Right ventricle myocardium superior (tissue), 1 donor: ENCODE data around the gene P3H2. TPM values are rescaled to one million over a fixed set of nuclear protein-coding genes. Genes with fewer than 3 reads are reported as not detected.
A peak's percentile ranks its signal among the peaks of the same experiment; 100 is the strongest.

Source experiments
- ATAC-seq: fragments of 200-7000 bp; cut with Tn5 transposase; one replicate; pipeline ENCODE4 v1.9.1; 2020; ENCODE audit warnings: mild to moderate bottlenecking; ENCODE audit not compliant: poor library complexity
- DNase-seq: peaks from one replicate; pipeline ENCODE4 v3.0.0-alpha.2; 2020
- intact Hi-C: fragments of 100-400 bp; cut with DNase I; formaldehyde crosslinking; loops from one replicate; pipeline ENCODE4 v1.11.2; 2022
- total RNA-seq: library from RNA; stranded (reverse); fragmentation: NEBNext Ultra II Directional; extraction: Animal tissue kit (Norgen Biotek cat#: 25700); gene quantifications from one replicate; pipeline ENCODE4 v1.2.1, GENCODE V29; 2021
- donor health status: DM: no; HTN: yes; CAD: no; lungs with severe emphysema.

P3H2 gene
- total RNA-seq, 1 donor from 2014 or later = 1.3 TPM

- ATAC-seq = no peak
- intact Hi-C loops = no loop called here
- DNase-seq = no peak
Measured at GRCh38 chr3:190064659-190065058, 56.0 kb downstream of the P3H2 start.

DNA sequence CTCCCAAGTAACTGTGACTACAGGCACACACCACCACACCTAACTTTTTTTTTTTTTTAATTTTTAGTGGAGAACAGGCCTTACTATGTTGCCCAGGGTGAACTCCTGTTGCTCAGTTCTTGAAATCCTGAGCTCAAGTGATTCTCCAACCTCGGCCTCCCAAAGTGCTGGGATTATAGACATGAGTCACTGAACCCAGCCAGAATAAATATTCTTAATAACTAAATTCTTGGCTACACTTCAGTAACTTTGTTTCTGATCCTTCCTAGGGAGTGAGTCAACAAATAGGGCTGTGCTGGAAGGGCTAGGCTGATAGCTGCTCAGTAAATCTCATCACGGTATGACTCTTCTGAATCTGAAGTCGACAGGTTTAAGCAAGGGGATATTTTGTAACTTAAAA lies 56.6 kb downstream of the P3H2 start:
- ATAC-seq (no peak), DNase-seq (no peak)
- intact Hi-C loops = no loop called here

GRCh38 chr3:190063490-190063889 lies 57.2 kb downstream of the P3H2 start:
- ATAC-seq = no peak
- intact Hi-C loops = no loop called here
- DNase-seq = no peak

DNA sequence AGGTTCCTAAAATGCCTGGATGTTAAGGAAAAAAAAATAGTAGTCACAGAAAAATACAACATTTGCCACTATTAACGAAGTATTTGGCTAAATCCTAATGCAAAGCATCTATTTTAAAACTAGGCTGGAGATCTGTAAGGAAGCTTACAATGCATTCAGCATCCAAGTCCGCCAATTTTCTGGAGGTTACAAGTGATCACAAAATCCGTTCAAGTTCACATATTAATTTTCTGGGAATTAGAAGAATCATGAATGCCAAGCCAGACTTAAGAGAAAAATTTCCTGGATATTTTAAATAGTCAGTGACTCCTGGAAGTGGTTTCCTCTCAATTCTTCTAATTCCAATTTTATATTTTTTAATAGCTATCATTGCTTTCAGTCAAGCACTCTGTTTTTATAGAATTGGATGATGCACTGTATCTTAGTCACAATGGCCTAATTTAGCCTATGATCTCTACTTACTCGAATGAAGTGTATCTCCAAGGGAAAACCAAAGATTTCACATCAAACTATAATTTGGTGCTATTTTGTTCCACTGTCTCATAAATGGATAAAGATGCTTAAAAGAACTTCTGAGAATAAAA lies 60.4 kb downstream of the P3H2 start:
- no peak for ATAC-seq
- no peak for DNase-seq
- intact Hi-C loops = no loop called here

DNA sequence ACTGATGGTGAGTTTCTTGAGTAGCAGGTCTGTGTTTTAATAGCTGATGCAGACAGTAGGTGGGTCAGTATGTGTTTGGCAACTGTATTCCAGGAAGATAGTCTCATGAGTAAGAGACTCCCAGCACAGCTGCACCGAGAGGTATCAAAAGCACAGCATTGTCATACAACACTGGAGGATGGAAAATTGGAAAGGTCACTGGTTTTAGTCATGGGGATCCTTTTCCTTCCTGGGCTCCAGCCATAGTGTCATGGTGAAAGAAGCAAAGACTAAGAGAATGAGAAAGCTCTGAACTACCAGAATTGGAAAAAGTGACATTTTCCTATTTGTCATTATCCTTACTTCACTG lies 61.5 kb downstream of the P3H2 start:
- DNase-seq (no peak), ATAC-seq (no peak)
- intact Hi-C loops = no loop called here

- no peak for ATAC-seq
- intact Hi-C loops = no loop called here
- no peak for DNase-seq
Measured at GRCh38 chr3:190058521-190059241, 62.0 kb downstream of the P3H2 start.

- intact Hi-C loops = no loop called here
- no peak for ATAC-seq
Measured at GRCh38 chr3:190056742-190057141, 64.0 kb downstream of the P3H2 start.

GRCh38 chr3:190055773-190056172 lies 64.9 kb downstream of the P3H2 start:
- intact Hi-C loops = no loop called here
- ATAC-seq (no peak), DNase-seq (no peak)

More at GRCh38 chr3:190056742-190057141, 64.0 kb downstream of the P3H2 start:
- no peak for DNase-seq

DNA sequence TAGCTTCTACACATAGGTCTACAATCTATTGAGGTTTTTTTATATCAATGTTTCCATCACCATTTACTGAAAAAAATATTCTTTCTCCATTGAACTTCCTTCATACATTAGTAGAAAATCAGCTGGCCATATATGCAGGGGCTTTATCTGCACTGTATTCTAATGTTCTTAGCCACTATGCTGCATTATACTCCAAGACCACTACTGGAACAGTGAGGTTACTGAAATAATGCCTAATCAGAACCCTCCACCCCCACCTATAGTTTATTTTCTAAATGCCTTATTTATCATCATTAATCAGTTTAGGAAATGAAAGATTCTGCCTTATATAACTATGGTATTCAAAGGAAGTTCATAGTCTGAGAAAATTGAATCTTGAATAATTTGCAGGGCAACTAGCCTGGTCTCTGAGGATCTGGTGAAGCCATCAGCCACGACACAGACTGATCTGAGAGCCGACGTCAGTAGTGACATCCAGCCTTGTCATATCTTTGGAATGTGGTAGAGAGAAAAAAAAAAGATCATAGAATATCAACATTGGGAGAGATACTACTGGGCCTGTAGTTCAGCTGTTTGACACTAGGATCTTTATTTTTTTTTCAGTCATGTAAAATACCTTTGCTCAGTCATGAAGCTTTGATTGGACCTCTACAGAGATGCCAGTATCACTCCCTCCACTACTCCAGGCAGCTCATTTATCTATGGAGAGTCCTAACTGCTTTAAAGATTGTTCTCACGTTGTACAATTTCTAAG lies 66.6 kb downstream of the P3H2 start:
- ATAC-seq = no peak
- DNase-seq = no peak
- intact Hi-C loops = no loop called here

GRCh38 chr3:190051641-190052040 lies 69.1 kb downstream of the P3H2 start:
- intact Hi-C loops = no loop called here
- DNase-seq (no peak), ATAC-seq (no peak)

DNA sequence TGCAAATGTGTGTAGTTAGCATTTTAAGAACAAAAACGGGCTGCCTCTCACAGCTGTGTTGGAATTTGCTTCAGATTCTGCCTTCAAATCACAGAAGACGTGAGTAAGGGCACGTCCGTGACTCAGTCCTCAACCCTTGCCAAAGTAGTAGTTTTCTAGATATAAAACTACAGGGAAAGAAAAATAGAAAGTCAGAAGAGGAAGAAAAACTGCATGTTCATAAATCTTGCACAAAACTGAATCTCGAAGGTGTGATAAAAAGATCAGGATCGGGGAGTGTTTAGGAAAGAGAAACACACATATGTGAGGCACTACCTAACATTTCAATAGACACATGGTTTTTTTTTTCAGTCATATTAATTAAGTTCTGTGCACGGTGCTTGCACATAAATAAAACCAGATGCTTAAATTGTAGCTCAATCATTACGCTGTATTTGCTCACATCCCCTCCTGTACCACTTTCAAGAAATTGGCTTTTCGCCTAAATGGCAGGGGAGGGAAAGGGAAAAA lies 71.7 kb downstream of the P3H2 start:
- ATAC-seq (no peak), DNase-seq (no peak)
- intact Hi-C loops = no loop called here

- ATAC-seq (no peak), DNase-seq (no peak)
- intact Hi-C loops = no loop called here
Measured at GRCh38 chr3:190044974-190045373, 75.7 kb downstream of the P3H2 start.

DNA sequence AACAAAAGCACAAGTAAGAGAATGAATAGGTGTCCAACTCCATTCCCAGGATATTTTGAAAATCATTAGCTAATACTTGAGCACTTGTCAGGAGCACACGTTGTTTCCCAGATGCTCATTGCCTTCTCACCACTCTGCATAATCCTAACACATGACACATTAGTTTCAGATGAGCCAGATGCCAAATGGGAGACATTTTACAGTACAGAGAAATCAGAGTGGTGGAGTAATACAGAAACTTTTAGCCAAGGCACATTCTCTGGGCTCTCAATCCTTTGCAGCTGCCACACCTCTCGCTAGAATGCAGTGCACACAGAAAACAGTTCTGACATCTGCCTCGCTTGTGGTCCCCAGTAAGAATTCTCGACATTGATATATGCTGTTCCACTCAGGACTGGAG lies 76.6 kb downstream of the P3H2 start:
- ATAC-seq (no peak), DNase-seq (no peak)
- intact Hi-C loops = no loop called here

DNA sequence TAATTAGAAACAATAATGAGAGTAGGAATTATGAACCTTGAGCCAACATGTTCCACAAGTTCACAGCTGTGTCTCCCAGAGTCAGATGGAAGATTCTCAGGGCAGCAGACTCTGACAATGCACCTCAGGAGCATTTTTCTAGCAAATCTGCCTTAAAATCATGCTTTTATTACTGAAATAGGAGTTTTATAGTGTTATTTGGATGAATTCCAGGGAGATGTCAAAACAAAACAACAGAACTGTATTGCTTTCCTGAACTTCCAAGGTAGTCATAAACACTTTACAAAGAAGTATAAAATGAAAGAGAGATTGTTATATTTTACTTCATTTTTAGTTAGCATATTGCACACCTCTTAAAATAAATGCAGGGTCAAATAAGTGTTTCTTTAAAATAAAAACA lies 77.0 kb downstream of the P3H2 start:
- ATAC-seq (no peak), DNase-seq (no peak)
- intact Hi-C loops = no loop called here

DNA sequence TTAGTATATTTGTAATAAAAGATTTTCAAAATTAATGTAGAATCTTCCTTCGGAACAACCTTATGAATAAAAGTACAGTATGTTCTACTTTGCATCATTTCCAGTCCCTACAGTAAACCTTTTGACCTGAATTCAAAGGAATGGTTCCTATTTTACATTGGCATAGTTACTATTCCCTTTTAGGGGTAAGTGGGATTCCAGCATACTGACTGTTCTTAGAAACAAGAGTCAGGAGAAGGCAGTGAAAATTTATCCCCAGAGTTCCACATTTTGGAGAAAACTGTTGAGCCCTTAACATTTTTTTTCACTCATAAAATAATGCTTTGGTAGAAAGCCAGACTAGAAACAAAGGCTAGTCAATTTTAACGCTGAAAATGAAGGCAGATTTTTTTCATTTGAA lies 78.1 kb downstream of the P3H2 start:
- intact Hi-C loops = no loop called here

GRCh38 chr3:190041333-190042041 lies 79.2 kb downstream of the P3H2 start:
- ATAC-seq (no peak), DNase-seq (no peak)
- intact Hi-C loops = no loop called here

More for the DNA sequence above, 78.1 kb downstream of the P3H2 start:
- ATAC-seq = no peak
- no peak for DNase-seq

GRCh38 chr3:190040145-190040544 lies 80.6 kb downstream of the P3H2 start:
- intact Hi-C loops = no loop called here
- no peak for ATAC-seq
- no peak for DNase-seq

DNA sequence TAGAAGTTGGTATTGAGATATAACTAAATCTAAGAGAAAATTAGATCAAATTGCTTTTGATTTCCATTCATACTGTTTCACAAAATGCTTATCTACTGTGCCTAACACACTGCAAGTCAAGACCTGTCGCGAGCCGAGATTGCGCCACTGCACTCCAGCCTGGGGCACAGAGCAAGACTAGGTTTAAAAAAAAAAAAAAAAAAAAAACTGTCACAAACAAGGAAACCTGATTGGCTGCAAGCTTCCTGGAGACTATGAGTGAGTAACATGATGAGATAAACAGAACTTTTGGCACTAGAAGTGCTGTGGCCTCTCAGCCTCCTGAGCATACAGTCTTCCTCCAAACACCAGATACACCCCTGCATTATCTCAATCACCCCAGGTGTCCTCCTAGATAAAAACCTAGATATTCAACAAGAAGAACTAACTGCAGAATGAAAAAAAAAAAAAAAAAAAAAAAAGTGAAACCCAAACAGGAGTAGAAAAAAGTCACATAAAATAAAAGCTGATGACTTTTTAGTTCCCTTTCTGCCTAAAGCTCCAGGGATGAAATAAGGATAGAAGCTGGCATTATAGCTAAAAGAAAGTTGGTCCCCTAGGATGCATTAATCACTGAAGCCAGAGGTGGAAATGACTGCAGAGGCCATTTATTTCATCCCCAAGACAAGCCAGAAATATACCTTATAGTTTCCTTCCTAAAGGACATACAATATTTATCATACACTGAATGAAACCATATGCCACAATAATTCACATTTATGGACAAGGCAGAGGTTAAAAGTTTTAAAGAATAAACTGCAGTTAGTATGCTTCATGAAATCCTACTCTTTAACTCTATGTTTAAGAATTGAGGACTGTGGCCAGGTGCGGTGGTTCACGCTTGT lies 82.4 kb downstream of the P3H2 start:
- intact Hi-C loops = no loop called here

More for the DNA sequence above, 82.4 kb downstream of the P3H2 start:
- ATAC-seq (peak; percentile 48), DNase-seq (peak; percentile 62)
